HUES6 (cell line): ENCODE data around the gene GPRC5A.

Source experiments
- H3K27ac ChIP-seq: 2 replicates; pipeline ENCODE4 v1.7.0; 2013; ENCODE audit warnings: low read depth, mild to moderate bottlenecking, low read length, inconsistent platforms
- H3K27me3 ChIP-seq: 2 replicates; pipeline ENCODE4 v1.6.1; 2013; ENCODE audit warnings: low read length; ENCODE audit not compliant: control insufficient read depth, insufficient read depth
- H3K36me3 ChIP-seq: 2 replicates; pipeline ENCODE4 v1.6.1; 2013; ENCODE audit warnings: low read length; ENCODE audit not compliant: control insufficient read depth, insufficient read depth
- H3K4me1 ChIP-seq: 2 replicates; pipeline ENCODE4 v1.6.1; 2013; ENCODE audit warnings: low read length; ENCODE audit not compliant: control insufficient read depth, insufficient read depth
- H3K4me3 ChIP-seq: 2 replicates; pipeline ENCODE4 v1.5.1; 2013; ENCODE audit warnings: low read depth, low read length
- H3K9ac ChIP-seq: one replicate; pipeline ENCODE4 v1.6.1; 2013; ENCODE audit warnings: mild to moderate bottlenecking, low read length
- H3K9me3 ChIP-seq: 2 replicates; pipeline ENCODE4 v1.6.1; 2013; ENCODE audit warnings: low read depth, low read length; ENCODE audit not compliant: control insufficient read depth, insufficient read depth

Gene GPRC5A

GRCh38 chr12:12912711-12913110, 21.3 kb downstream of the GPRC5A start:
- Histone ChIP-seq H3K4me1 (peaks cover 14% of the 10 kb centered on the region; the same call in 1 of the 2 replicates), H3K9ac (no peak overlapping the region), H3K4me3 (no peak overlapping the region), H3K9me3 (no peaks in the 10 kb centered on the region), H3K36me3 (no peaks in the 10 kb centered on the region), H3K27me3 (no peaks in the 10 kb centered on the region), H3K27ac (no peak overlapping the region)

- Histone ChIP-seq H3K27ac (no peak overlapping the region), H3K4me3 (no peak overlapping the region), H3K36me3 (no peaks in the 10 kb centered on the region), H3K27me3 (no peaks in the 10 kb centered on the region), H3K9me3 (no peaks in the 10 kb centered on the region), H3K9ac (no peak overlapping the region), H3K4me1 (peaks cover 14% of the 10 kb centered on the region; the same call in 1 of the 2 replicates)
Observed at GRCh38 chr12:12915656-12916055, 24.3 kb downstream of the GPRC5A start.

- H3K27me3 ChIP-seq = no peaks in the 10 kb centered on the region
Observed at GRCh38 chr12:12916135-12916944, 25.0 kb downstream of the GPRC5A start.

GRCh38 chr12:12917517-12917916, 26.2 kb downstream of the GPRC5A start:
- H3K27me3 ChIP-seq = no peaks in the 10 kb centered on the region
- H3K9me3 ChIP-seq = no peaks in the 10 kb centered on the region
- no peak overlapping the region for H3K9ac ChIP-seq
- no peak overlapping the region for H3K27ac ChIP-seq
- H3K4me1 ChIP-seq = peaks cover 17% of the 10 kb centered on the region
- H3K36me3 ChIP-seq = no peaks in the 10 kb centered on the region
- H3K4me3 ChIP-seq = no peak overlapping the region

More at GRCh38 chr12:12916135-12916944, 25.0 kb downstream of the GPRC5A start:
- Histone ChIP-seq H3K27ac (no peak overlapping the region), H3K9me3 (no peaks in the 10 kb centered on the region), H3K36me3 (no peaks in the 10 kb centered on the region), H3K4me1 (peaks cover 14% of the 10 kb centered on the region; the same call in 1 of the 2 replicates), H3K9ac (no peak overlapping the region), H3K4me3 (no peak overlapping the region)

- Histone ChIP-seq H3K9ac (no peak overlapping the region), H3K27me3 (no peaks in the 10 kb centered on the region), H3K9me3 (no peaks in the 10 kb centered on the region), H3K4me1 (peaks cover 11% of the 10 kb centered on the region), H3K4me3 (no peak overlapping the region), H3K27ac (no peak overlapping the region), H3K36me3 (no peaks in the 10 kb centered on the region)
Observed at GRCh38 chr12:12918781-12919389, 27.5 kb downstream of the GPRC5A start.

GRCh38 chr12:12919666-12920435, 28.5 kb downstream of the GPRC5A start:
- Histone ChIP-seq H3K9ac (no peak overlapping the region), H3K36me3 (no peaks in the 10 kb centered on the region), H3K4me1 (peaks cover 7% of the 10 kb centered on the region; the same call in 1 of the 2 replicates), H3K27ac (no peak overlapping the region), H3K9me3 (no peaks in the 10 kb centered on the region), H3K4me3 (no peak overlapping the region), H3K27me3 (no peaks in the 10 kb centered on the region)

GRCh38 chr12:12922191-12922616, 30.8 kb downstream of the GPRC5A start:
- Histone ChIP-seq H3K27ac (no peak overlapping the region), H3K9ac (no peak overlapping the region), H3K36me3 (no peaks in the 10 kb centered on the region), H3K4me1 (peaks cover 3% of the 10 kb centered on the region; the same call in 1 of the 2 replicates), H3K4me3 (no peak overlapping the region), H3K27me3 (no peaks in the 10 kb centered on the region), H3K9me3 (no peaks in the 10 kb centered on the region)

GRCh38 chr12:12922978-12923377, 31.6 kb downstream of the GPRC5A start:
- H3K36me3 ChIP-seq = no peaks in the 10 kb centered on the region
- H3K9me3 ChIP-seq = no peaks in the 10 kb centered on the region
- H3K27me3 ChIP-seq = no peaks in the 10 kb centered on the region
- peaks cover 3% of the 10 kb centered on the region; the same call in 1 of the 2 replicates for H3K4me1 ChIP-seq
- H3K27ac ChIP-seq = no peak overlapping the region
- H3K9ac ChIP-seq = no peak overlapping the region
- no peak overlapping the region for H3K4me3 ChIP-seq

- H3K27ac ChIP-seq = no peak overlapping the region
Observed at GRCh38 chr12:12924169-12924568, 32.8 kb downstream of the GPRC5A start.

GRCh38 chr12:12925388-12925787, 34.0 kb downstream of the GPRC5A start:
- H3K27ac ChIP-seq = no peak overlapping the region

More at GRCh38 chr12:12924169-12924568, 32.8 kb downstream of the GPRC5A start:
- Histone ChIP-seq H3K9me3 (no peaks in the 10 kb centered on the region), H3K4me1 (peaks cover 3% of the 10 kb centered on the region; the same call in 1 of the 2 replicates), H3K27me3 (no peaks in the 10 kb centered on the region), H3K36me3 (no peaks in the 10 kb centered on the region), H3K9ac (no peak overlapping the region), H3K4me3 (no peak overlapping the region)

More at GRCh38 chr12:12925388-12925787, 34.0 kb downstream of the GPRC5A start:
- H3K4me3 ChIP-seq = no peak overlapping the region
- H3K9ac ChIP-seq = no peak overlapping the region
- H3K27me3 ChIP-seq = no peaks in the 10 kb centered on the region
- peaks cover 3% of the 10 kb centered on the region; the same call in 1 of the 2 replicates for H3K4me1 ChIP-seq
- peaks cover 1% of the 10 kb centered on the region; the same call in 1 of the 2 replicates for H3K9me3 ChIP-seq
- no peaks in the 10 kb centered on the region for H3K36me3 ChIP-seq
